Stimulated activated naive CD4-positive, alpha-beta T cell (primary cell): Measurements from ENCODE around the gene CSRNP2.
A peak's percentile ranks its signal among the peaks of the same experiment; 100 is the strongest.
"Not testable (repeated sequence)": the region's sequence is repeated elsewhere in the genome, so short reads cannot be mapped to it uniquely, and the experiment has no call there.

Experiments
- DNase-seq, 6 experiments: peaks; one replicate each; lab custom pipeline; 2025; lab: John Stamatoyannopoulos, UW

CSRNP2 gene

DNA sequence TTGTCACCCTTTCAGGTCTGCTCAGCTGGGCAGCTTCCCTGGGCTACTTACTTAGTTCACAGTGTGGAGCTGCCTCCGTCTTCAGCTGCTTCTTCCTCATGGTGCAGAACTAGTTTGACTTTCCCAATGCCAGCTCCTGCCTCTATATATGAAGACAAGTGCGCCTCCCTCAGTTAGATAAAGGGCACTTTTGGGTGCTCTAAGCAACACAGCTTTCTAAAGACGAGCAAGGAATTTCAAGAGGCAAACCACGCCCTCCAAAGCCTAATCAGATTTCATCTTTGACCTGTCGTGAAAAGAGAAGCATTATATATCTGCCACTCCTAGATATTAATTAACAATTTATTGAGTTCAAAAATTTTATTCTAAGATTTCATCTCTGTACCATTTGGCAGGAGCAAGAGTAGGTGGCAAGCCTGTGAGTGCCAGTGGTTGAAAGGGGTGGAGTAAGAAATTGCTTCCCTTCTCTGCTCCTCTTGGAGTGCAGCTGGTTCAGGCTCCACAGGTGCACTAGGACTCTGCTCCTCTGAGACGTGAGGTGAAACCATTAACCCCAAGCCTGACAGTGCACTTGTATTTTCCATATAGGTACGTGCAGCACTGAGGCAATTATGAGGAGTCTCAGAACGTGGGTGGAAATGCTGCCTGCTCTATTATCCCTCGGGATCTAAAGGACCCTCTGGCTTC, 55.1 kb downstream of the CSRNP2 start:
- peak in 3 of 6 experiments; percentile 6 to 46 (median 7) for DNase-seq

- DNase-seq, result no peak
Measured at GRCh38 chr12:51027342-51027835, 56.0 kb downstream of the CSRNP2 start.

DNA sequence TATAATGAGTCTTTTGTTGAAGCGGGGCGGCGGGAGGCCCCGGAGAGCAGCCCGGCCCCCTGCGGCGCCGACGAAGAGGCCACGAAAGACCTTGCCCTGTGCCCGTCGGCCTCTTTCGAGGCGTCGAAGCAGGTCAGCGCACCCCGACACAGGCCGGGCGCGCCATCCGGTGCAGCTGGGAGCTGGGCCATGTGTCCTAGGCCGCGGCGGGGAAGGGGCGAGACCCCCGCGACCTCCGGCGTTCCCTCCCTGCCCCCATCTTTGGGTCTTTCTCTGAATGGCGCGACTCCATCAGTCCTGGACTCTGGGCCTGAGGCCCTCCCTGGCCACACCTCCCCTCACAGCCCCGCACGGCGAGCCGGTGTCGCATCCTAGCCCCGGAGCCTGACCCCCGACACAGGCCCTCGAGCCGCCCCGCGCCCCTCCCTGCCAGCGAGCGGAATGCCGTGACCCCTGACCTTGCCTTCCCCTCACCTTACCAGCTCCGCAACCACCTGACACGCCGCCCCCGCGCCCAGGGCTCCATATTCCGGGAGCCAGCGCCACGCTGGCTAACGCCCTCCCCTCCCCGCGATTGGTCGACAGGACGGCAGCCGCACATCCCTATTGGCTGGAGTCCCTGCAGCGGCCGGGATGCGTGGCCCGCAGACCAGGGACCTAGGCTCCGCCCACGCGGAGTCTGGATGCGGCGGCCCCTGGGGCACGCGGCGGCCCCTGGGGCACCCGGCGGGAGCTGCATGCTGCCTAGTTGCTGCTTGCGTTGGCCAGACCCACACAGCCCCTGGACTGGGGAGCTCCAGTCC, 57.4 kb downstream of the CSRNP2 start, which contains the start of gene SLC11A2:
Gene SLC11A2, minus strand, starts transcription at position 549 of the 803 bp plus-strand sequence. CDS start 15,656 bp downstream, outside the sequence.
- DNase-seq, result peak; percentile 82 to 92 (median 84)

GRCh38 chr12:51025338-51025835, 58.0 kb downstream of the CSRNP2 start:
- DNase-seq, result peak in 2 of 6 experiments; percentile 43 to 59

GRCh38 chr12:51023625-51024382, 59.6 kb downstream of the CSRNP2 start:
- no peak for DNase-seq

GRCh38 chr12:51021694-51022093, 61.7 kb downstream of the CSRNP2 start:
- no peak for DNase-seq

DNA sequence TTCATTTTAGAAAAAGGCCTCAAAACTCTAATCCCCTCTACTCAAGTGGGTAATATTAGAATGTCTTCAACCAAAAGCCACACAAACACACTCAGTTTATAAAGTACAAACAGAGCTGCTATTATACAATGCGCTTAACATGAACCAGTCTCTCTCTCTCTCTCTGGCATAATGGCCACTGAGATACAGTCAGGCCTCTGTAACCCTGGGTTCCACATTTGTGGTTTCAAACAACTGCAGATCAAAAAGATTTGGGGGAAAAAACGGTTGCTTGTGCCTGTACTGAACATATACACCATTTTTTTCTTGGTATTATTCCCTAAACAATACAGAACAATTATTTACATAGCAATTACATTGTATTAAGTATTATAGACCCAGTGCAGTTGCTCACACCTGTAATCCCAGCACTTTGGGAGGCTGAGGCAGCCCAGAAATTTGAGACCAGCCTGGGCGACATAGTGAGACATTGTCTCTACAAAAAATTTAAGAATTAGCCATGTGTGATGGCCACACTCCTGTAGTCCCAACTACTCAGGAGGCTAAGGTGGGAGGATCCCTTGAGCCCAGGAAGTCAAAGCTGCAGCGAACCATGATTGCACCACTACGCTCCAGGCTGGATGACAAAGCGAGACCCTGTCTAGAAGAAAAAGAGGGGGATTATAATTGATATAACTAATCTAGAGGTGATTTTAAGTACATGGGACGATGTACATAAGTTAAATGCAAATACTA, 62.8 kb downstream of the CSRNP2 start:
- DNase-seq, result no peak

GRCh38 chr12:51019927-51020326, 63.5 kb downstream of the CSRNP2 start:
- DNase-seq, result no peak

DNA sequence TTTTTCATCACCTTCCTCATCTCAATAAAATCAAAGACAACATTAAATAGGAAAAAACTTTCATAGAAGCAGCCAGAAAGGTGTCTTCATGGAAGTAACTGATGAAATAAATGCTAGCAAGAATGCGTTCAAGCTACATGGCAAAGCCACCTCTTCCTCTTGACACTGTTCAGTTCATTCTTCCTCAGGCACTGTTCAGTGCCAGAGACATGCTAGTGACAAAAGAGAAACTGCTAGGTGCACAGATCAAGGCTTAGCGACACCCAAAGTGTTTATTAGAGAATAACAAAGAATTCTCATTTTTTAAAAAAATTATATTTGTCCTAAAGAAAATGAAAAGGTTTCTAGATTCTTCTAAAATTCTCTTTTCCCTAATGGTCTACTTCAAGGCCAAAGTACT, 64.4 kb downstream of the CSRNP2 start:
- DNase-seq, result no peak

- no peak for DNase-seq
Measured at GRCh38 chr12:51017452-51017851, 65.9 kb downstream of the CSRNP2 start.

DNA sequence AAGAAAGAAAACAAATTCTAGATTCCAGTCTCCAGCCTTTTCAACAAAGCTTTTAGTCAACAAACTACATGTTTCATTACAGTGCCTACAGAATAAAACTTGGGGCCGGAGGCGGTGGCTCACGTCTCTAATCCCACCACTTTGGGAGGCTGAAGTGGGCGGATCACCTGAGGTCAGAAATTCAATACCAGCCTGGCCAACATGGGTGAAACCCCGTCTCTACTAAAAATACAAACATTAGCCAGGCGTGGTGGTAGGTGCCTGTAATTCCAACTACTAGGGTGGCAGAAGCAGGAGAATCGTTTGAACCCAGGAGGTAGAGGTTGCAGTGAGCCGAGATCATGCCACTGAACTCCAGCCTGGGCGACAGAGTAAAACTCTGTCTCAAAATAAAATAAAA, 68.9 kb downstream of the CSRNP2 start:
- DNase-seq, result not testable (repeated sequence)

- DNase-seq, result no peak
Measured at GRCh38 chr12:51013441-51013840, 70.0 kb downstream of the CSRNP2 start.

DNA sequence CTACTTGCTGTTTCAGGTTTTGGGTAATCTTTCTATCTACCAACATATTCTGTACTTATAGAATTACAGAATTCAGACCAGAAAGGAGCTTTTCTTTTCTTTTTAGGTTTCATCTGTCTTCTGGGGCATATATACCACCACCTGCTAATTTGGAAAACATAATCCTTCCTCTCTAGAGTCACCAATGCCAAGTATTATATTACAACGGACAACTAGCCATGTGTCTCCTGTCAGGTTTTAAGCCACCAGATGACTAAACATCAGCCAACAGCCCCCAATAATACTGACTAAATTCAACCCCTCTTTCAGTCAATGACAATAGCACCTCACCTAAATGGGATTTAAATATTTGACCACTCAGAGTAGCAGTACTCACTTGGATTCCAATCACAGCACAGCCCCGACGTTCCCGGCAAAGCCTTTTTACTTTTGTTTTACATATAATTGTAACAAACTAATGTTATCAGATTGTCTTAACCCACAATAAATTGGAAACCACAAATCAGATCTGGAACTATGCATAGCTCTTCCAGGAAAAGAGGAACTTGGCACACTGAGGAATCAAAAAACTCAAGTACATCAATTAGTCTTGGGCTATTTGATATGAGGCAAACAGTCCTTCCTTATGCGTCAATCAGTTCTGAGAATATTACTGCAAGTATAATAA, 70.7 kb downstream of the CSRNP2 start:
- no peak for DNase-seq

- DNase-seq, result no peak
Measured at GRCh38 chr12:51011955-51012354, 71.4 kb downstream of the CSRNP2 start.
